ENCODE results near the gene CTAGE8. TPM values are rescaled to one million over a fixed set of nuclear protein-coding genes. Genes with fewer than 3 reads are reported as not detected.
"Not testable (repeated sequence)": the region's sequence is repeated elsewhere in the genome, so short reads cannot be mapped to it uniquely, and the experiment has no call there.

The CTAGE8 gene
- 1 to 10 TPM in 3 of 10 donors, under 1 TPM in 5, not detected in 2; 0.11 to 1.6 (median 0.75) TPM for polyA plus RNA-seq (ENCODE audit: insufficient read length in 10 of 10)
- long read RNA-seq, donor 1: 0 reads
- long read RNA-seq, donor 2, partial matches to known transcripts: 0 of 1 reads
- long read RNA-seq, donor 2, other reads (novel, unspliced or antisense): 0 of 1 reads
- long read RNA-seq, donor 3: 0 reads
- long read RNA-seq, donor 4: 0 reads
- long read RNA-seq, donor 5: 0 reads
- long read RNA-seq, donor 6: 0 reads
- long read RNA-seq, donor 7, partial matches to known transcripts: 0 of 2 reads
- long read RNA-seq, donor 7, other reads (novel, unspliced or antisense): 0 of 2 reads
- long read RNA-seq, donor 8: 0 reads
- long read RNA-seq, donor 9: 0 reads

- DNase-seq: not testable (repeated sequence)
These were observed at the start of gene CTAGE8 for GRCh38 chr7:144269188-144269587. TSS of gene CTAGE8 (minus strand) at chr7:144269288. CDS start at chr7:144269250, 38 bp downstream.

- DNase-seq: not testable (repeated sequence)
These were observed 48.4 kb upstream of the CTAGE8 start for GRCh38 chr7:144317537-144317936.

GRCh38 chr7:144311872-144312469, 42.9 kb upstream of the CTAGE8 start, which contains the start of gene OR2A1:
TSS of gene OR2A1 (plus strand) at chr7:144312419. CDS start at chr7:144318125, 5,706 bp downstream.
- DNase-seq: not testable (repeated sequence)

GRCh38 chr7:144311218-144311617, 42.1 kb upstream of the CTAGE8 start:
- DNase-seq: not testable (repeated sequence)

GRCh38 chr7:144309702-144310101, 40.6 kb upstream of the CTAGE8 start:
- not testable (repeated sequence) for DNase-seq

- not testable (repeated sequence) for DNase-seq
These were observed 36.1 kb upstream of the CTAGE8 start for GRCh38 chr7:144305156-144305555.

- DNase-seq: not testable (repeated sequence)
These were observed 34.5 kb upstream of the CTAGE8 start for GRCh38 chr7:144303607-144304006.

- not testable (repeated sequence) for DNase-seq
These were observed 33.7 kb upstream of the CTAGE8 start for GRCh38 chr7:144302578-144303303.

- DNase-seq: not testable (repeated sequence)
These were observed 24.9 kb upstream of the CTAGE8 start for GRCh38 chr7:144293794-144294499.

- DNase-seq: not testable (repeated sequence)
These were observed 23.5 kb upstream of the CTAGE8 start for GRCh38 chr7:144292384-144293161.

- DNase-seq: not testable (repeated sequence)
These were observed 22.5 kb upstream of the CTAGE8 start for GRCh38 chr7:144291607-144292006.

GRCh38 chr7:144287171-144287784, 18.2 kb upstream of the CTAGE8 start:
- DNase-seq: not testable (repeated sequence)

- DNase-seq: not testable (repeated sequence)
These were observed 14.6 kb upstream of the CTAGE8 start for GRCh38 chr7:144283716-144284115.

- not testable (repeated sequence) for DNase-seq
These were observed 13.4 kb upstream of the CTAGE8 start for GRCh38 chr7:144282490-144282889.

GRCh38 chr7:144281981-144282380, 12.9 kb upstream of the CTAGE8 start:
- DNase-seq: not testable (repeated sequence)

- not testable (repeated sequence) for DNase-seq
These were observed 10.9 kb upstream of the CTAGE8 start for GRCh38 chr7:144280010-144280409.

- not testable (repeated sequence) for DNase-seq
These were observed 6.2 kb upstream of the CTAGE8 start for GRCh38 chr7:144275281-144275680.

- not testable (repeated sequence) for DNase-seq
These were observed 4.4 kb downstream of the CTAGE8 start, which contains the start of gene OR2A7 for GRCh38 chr7:144264692-144265091. TSS of gene OR2A7 (minus strand) at chr7:144264792. CDS start at chr7:144259628, 5,164 bp downstream.

GRCh38 chr7:144262128-144262527, 7.0 kb downstream of the CTAGE8 start:
- DNase-seq: not testable (repeated sequence)

GRCh38 chr7:144259067-144259466, 10.0 kb downstream of the CTAGE8 start:
- not testable (repeated sequence) for DNase-seq
